PC-9 (cell line): ENCODE data around the gene NLRP12.
"Not testable (repeated sequence)": the region's sequence is repeated elsewhere in the genome, so short reads cannot be mapped to it uniquely, and the experiment has no call there.

Source experiments
- EZH2 ChIP-seq: fragments of 200-600 bp; sonication (generic); IDR thresholded peaks from 2 replicates; pipeline ENCODE4 v1.8.0; 2017; ENCODE audit warnings: antibody characterized with exemption, low read depth
- TF ChIP-seq, protein P1 (sequence below): fragments of 200-600 bp; sonication (generic); conservative IDR thresholded peaks from 2 replicates; pipeline ENCODE4 v1.6.1; 2017; ENCODE audit warnings: mixed run types, antibody characterized with exemption, mild to moderate bottlenecking, moderate library complexity

DNA sequence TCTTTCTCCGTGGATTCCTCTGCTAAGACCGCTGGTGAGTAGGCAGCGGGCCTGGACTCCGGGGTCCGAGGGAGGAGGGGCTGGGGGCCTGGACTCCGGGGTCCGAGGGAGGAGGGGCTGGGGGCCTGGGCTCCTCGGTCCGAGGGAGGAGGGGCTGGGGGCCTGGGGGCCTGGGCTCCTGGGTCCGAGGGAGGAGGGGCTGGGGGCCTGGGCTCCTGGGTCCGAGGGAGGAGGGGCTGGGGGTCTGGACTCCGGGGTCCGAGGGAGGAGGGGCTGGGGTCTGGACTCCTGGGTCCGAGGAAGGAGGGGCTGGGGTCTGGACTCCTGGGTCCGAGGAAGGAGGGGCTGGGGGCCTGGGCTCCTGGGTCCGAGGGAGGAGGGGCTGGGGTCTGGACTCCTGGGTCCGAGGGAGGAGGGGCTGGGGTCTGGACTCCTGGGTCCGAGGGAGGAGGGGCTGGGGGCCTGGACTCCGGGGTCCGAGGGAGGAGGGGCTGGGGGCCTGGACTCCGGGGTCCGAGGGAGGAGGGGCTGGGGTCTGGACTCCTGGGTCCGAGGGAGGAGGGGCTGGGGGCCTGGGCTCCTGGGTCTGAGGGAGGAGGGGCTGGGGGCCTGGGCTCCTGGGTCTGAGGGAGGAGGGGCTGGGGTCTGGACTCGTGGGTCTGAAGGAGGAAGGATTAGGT lies 45.8 kb upstream of the NLRP12 start:
- TF ChIP-seq, protein P1, sequence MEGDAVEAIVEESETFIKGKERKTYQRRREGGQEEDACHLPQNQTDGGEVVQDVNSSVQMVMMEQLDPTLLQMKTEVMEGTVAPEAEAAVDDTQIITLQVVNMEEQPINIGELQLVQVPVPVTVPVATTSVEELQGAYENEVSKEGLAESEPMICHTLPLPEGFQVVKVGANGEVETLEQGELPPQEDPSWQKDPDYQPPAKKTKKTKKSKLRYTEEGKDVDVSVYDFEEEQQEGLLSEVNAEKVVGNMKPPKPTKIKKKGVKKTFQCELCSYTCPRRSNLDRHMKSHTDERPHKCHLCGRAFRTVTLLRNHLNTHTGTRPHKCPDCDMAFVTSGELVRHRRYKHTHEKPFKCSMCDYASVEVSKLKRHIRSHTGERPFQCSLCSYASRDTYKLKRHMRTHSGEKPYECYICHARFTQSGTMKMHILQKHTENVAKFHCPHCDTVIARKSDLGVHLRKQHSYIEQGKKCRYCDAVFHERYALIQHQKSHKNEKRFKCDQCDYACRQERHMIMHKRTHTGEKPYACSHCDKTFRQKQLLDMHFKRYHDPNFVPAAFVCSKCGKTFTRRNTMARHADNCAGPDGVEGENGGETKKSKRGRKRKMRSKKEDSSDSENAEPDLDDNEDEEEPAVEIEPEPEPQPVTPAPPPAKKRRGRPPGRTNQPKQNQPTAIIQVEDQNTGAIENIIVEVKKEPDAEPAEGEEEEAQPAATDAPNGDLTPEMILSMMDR, result not testable (repeated sequence)
- TF ChIP-seq EZH2, result not testable (repeated sequence)
